Activated T-cell treated with anti-CD3 and anti-CD28 coated beads, Interleukin-2, amount 50 U/mL, for 48 hours (primary cell): Measurements from ENCODE around the gene ATXN1.
"Not testable (repeated sequence)": the region's sequence is repeated elsewhere in the genome, so short reads cannot be mapped to it uniquely, and the experiment has no call there.

Source experiments
- DNase-seq, 2 experiments: peaks; one replicate each; pipeline ENCODE4 v3.0.0-alpha.2; 2020

The ATXN1 gene

GRCh38 chr6:16718356-16718755, 42.9 kb downstream of the ATXN1 start:
- no peak for DNase-seq

- DNase-seq: no peak
These were observed 43.9 kb downstream of the ATXN1 start for GRCh38 chr6:16717275-16717942.

DNA sequence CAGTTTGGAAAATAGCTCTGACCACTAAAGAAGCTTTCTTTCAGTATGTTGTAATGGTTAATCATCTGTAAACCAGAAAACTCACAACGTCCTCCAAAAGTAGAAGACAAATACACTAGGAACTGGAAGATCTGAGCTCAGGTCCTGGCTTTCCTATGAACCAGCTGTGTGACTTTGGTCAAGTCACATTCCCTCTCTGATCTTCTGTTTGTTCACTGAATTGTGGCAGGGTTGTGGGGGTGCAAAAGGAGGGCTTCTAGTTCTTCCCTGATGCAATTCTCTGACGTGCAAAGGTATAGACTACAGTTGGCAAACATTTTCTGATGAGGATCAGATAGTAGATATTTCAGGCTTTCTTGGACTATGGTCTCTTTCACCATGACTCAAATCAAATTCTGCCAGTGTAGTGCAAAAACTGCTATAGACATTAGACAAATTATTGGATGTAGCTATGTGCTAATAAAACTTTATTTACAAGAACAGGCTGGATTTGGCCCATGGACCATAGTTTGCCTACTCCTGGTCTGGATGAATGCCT, 44.9 kb downstream of the ATXN1 start:
- DNase-seq: no peak

- DNase-seq: no peak
These were observed 47.7 kb downstream of the ATXN1 start for GRCh38 chr6:16713597-16713996.

GRCh38 chr6:16712931-16713484, 48.3 kb downstream of the ATXN1 start:
- DNase-seq: no peak

DNA sequence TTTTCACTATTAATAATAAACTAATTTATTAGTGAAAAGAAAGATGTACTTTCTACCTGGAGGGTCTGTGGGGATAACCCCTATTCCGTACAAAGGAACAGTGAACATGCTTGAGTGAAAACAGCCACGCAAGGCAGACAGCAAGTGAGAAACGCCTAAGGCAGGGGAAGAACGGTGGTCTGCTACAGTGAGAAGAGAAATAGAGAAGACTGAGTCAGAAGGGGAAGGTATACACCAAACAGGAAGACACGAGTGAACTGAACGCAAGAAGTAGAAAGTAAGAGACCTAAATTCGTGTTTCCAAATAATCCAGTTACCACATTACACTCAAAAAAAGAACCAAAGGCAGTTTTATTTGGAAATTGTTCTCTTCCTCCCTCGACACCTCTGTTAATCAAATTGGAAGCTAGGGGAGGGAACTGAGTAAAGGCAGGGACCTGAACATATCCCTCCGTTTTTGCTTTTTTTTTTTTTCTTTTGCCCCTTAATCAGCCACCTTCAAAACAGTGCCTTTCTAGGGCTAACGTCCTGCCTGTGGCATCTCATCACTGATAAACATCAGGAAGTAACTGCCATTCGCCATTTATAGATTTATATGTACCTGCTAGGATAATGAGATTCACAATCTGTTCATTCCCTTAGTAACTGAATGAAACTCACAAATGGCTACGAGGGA, 48.9 kb downstream of the ATXN1 start:
- DNase-seq: no peak

GRCh38 chr6:16711546-16712254, 49.6 kb downstream of the ATXN1 start:
- no peak for DNase-seq

DNA sequence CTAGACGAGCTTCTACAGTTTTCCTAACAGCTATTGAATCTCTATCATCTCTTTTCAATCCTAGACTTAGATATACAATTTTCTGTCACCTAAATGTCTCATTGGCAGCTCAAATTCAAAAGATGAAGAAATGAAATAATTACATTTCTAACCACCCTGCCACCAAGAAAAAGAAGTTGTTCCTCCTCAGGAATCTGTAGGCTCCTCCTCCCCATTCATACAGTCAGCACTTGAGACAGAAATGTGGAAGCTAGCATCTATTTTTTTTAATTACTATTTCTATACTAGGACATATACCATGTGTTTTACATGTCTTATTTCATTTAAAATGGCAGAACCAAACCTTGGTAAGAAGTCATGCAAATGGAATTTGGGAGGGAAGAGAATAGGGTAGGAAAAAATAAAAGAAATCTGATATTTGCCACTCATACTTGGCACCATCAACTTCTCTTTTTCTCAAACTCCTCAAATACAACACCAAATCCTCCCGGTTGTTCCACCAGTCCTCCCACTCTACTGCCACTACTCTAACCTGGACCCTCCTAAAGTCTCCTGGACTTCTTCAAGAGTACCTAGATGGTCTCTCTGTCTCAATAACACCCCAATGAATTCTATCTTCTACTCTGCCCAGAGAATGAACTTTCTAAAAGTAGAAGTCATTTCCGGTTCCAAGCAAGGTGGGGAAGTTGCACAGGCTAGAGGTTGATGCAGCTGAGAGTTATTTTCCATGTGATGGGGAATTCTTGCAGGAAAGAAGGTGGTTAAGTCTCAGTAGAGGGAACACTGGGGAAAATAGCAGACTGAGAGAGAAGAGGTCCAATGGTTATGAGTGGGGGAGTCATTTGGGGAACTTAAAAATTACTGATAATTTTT, 54.1 kb downstream of the ATXN1 start:
- DNase-seq: no peak

DNA sequence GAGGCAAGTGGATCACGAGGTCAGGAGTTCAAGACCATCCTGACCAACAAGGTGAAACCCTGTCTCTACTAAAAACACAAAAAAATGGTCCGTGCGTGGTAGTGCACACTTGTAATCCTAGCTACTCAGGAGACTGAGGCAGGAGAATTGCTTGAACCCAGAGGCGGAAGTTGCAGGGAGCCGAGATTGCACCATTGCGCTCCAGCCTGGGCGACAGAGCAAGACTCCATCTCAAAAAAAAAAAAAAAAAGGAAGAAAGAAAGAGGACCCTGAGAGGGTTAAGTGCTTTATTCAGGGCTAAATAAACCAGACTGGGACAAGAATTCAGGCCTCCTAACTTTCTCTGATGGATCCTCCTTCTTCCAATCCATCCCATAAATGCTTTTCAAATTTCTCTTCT, 54.8 kb downstream of the ATXN1 start:
- DNase-seq: not testable (repeated sequence)

DNA sequence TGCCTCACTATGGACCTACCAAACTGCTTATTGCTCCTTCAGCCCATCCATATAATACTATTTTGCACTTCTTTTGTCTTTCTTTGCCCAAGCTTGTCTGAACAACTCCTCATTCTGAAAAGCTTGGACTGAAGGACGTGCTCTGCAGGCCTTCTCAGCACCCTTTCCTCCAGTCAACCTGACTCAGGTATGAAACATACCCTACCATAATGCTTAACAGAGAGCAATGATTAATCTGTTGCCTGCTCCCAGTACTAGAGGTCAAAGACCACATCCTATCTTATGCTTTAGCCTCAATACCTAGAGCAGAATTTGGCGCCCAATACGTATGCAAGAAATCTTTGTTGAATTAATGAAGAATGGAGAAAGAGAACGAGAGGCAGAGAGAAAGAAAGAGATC, 55.2 kb downstream of the ATXN1 start:
- no peak for DNase-seq

DNA sequence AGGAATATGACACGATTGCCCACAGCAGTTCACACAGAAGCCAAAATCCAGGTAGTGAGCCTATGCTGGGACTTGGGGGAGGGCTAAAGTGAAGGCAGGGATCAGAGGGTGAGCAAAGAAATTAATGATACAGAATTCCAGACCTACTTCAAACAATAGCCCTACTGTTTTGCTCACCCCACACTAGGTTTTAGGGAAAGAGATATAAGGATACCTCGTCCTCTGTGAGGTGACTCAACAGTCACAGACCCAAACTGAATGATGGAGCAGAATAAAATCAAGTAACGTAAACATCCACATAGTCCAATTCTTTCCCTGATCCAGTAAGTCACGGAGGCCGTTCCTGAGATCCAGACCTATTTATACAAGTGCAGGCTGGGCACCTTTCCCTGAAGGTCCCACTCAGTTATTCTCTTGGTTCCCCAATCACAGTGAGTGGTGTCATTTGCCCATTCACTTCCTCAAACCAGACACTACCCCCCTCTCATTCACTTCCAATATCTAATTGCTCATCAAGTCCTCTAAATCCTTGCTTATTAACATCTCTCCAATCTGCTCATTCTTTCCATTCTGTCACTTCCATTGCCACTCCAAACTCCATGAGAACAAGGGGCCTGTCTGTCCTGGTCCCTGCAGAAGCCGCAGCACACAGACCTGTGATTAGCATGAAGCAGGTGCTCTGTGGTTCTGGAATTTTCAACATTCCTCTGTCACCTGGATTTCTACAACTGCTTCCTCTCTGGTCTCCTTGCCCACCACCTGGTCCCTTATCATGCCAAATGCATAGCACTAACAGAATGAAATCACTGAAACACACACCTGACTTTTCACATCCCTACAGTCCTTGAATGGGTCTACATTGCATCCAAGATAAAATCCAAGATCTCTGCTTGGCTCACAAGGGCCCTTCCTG, 55.9 kb downstream of the ATXN1 start:
- no peak for DNase-seq

- peak; percentile 81 to 82 for DNase-seq
These were observed 56.7 kb downstream of the ATXN1 start for GRCh38 chr6:16704401-16705045.

GRCh38 chr6:16702627-16703378, 58.5 kb downstream of the ATXN1 start:
- not testable (repeated sequence) for DNase-seq

DNA sequence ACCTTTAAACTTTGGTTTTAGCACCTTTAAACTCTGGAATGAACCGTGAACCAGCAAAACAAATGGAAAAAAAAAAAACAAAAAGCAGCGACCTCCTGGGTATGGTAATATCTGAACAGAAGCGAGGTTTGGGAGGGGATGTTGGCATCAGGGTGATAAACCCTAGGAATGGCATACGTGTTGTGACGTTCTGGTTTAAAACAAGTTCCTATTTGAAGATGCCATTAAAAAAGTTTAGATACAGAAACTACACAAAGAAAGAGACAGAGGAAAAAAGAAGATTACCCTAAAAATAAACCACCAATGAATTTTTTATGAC, 60.4 kb downstream of the ATXN1 start:
- DNase-seq: no peak

DNA sequence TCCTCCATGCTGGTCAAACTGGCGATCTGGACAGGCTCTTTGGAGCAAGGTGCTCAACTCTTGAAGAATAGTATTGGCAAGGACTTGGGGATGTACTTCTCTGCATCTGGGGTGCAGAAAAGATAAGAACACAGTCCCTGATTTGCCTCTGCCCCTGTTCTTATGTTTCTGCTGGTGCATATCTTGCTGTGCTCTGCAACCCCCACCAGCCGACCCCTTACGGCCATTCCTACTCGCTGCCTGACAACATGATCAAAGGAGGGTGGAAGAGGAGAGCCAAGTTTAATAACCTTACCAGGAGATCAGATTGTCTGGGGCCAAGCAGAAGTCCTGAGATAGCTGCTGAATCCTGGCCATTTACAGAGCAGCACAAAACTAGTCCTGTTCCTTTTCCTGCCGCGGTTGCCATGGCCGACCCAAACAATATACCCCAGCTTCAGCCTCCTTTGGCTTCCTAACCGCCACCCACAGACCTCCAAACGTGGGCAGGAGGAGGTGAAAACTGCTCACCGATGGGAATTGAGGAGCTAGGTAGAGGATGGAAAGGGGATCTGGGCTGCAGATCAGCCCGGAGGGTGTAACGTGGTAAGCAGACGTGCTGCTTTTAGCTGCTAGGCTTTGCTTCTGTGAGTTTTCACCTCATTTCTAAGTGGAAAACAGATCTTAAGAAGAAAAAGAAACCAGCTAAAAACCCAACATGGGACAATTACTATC, 60.9 kb downstream of the ATXN1 start:
- peak; percentile 66 to 67 for DNase-seq

- DNase-seq: no peak
These were observed 62.0 kb downstream of the ATXN1 start for GRCh38 chr6:16698997-16699868.

DNA sequence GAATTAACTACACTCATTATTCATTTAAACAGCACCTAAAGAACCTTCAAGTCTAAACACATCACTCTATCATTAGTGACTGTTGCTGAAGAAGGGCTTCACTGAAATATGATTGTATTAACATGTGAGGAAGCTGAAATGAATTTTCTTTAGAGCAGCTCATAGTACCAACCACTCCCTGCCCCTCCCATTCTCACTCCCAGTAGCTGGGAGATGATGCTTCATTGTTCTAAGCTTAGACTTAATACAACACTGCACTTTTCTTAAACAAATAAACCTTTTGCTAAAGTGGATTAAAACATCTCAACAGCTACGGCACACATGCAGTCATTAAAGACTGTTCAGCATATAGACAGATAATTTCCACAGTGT, 63.1 kb downstream of the ATXN1 start:
- no peak for DNase-seq

DNA sequence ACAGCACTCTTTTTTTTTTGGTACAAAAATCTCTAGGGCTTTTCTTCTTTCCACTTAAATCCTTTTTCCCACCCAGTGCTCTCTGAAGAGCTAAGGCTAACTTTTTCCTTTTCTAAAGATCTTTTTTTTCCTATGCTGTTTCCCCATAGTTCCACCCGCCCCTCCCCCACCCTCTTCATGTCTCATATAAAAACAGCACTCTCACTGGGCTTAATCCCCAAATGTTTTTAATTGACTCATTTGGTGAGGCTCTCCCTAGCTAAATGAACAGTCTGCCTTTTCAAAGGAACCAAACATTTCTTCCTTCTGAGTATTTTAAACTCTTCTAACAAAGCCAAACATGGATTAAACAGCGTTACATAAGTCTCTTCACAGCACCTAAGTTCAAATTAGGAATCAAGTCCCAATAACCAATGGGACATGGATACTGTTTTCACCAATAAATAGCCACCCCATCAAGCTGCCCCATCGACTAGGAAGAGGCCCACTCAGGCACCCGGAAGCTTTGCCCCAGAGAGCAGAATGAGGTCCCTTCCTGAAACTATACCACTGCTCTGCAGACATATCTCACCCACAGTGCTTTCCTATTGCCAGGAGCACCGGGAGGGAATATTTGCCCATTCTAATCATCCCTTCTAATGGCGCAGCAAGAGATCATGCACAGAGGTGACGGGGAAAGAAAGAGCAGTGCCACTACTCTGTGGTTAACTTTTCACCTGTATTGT, 63.7 kb downstream of the ATXN1 start:
- no peak for DNase-seq
